ENCODE results near the gene ADAM8.

DNA sequence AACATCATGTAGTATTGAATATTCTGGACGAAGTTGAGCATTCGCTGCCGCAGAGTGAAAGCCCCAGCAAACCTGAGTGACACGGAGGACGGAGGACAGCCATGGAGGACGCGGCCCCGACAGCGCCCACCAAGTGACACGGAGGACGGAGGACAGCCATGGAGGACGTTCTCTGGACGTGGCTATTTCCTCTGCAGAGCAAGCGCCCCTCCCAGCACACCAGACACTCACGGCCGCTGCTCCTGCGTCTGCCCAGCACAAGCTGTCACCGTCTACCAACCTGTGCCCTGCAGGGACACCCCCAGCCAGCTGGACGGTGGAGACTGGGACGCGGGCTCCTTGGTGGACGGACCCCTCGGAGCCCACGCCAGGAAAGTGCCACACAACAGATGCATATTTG, 7.3 kb upstream of the ADAM8 start:
- TF ChIP-seq GATA2 (IDR thresholded peaks at IDR 0.05; ENCODE audit: low read depth, low read length), result no peak
- TF ChIP-seq GATA3 (IDR thresholded peaks at IDR 0.05; ENCODE audit: low read depth, low read length), result no peak
